ENCODE results near the gene OSTF1.

The OSTF1 gene

GRCh38 chr9:75175395-75175794, 87.1 kb downstream of the OSTF1 start:
- Histone ChIP-seq H3K36me3 (ENCODE audit: control insufficient read depth in 1 of 2, insufficient read depth in 2 of 2, low read depth in 1 of 2, low read length in 2 of 2) (peaks cover 0 to 14% of the 10 kb centered on the region in 2 experiments), H3K4me3 (ENCODE audit: insufficient read depth in 1 of 2, low read depth in 1 of 2, low read length in 2 of 2) (no peak overlapping the region), H3K4me1 (ENCODE audit: control insufficient read depth, insufficient read depth, low read depth, low read length) (no peaks in the 10 kb centered on the region), H3K4ac (ENCODE audit: low read depth in 1 of 2, low read length in 2 of 2) (peak overlapping the region in 1 of 2 experiments; percentile 49), H3K18ac (ENCODE audit: low read depth in 1 of 2, low read length in 2 of 2) (no peak overlapping the region), H2AK5ac (ENCODE audit: low read length, severe bottlenecking) (peak overlapping the region; percentile 17), H4K91ac (ENCODE audit: low read length) (no peak overlapping the region), H3K79me1 (replicated peaks; ENCODE audit: low read length, poor library complexity, severe bottlenecking) (no peaks in the 10 kb centered on the region), H3K4me2 (ENCODE audit: low read length, poor library complexity, severe bottlenecking) (no peak overlapping the region), H2AFZ (ENCODE audit: low read depth, low read length) (no peak overlapping the region), H2BK120ac (ENCODE audit: low read depth, low read length) (no peak overlapping the region), H2BK12ac (ENCODE audit: low read length in 2 of 2) (no peak overlapping the region), H3K9ac (ENCODE audit: low read length) (no peak overlapping the region), H3K14ac (ENCODE audit: low read length in 2 of 2) (no peak overlapping the region), H3K9me3 (ENCODE audit: control insufficient read depth, low read length) (no peaks in the 10 kb centered on the region), H4K8ac (ENCODE audit: low read length) (no peak overlapping the region), H3K27me3 (ENCODE audit: control insufficient read depth in 1 of 2, insufficient read depth in 1 of 2, low read length in 2 of 2) (no peaks in the 10 kb centered on the region), H2BK15ac (ENCODE audit: low read depth, poor library complexity, severe bottlenecking) (no peak overlapping the region), H3K23ac (ENCODE audit: low read length in 2 of 2) (no peak overlapping the region), H3K27ac (ENCODE audit: low read length, poor library complexity, severe bottlenecking) (no peak overlapping the region), H2BK5ac (ENCODE audit: low read depth, low read length, poor library complexity, severe bottlenecking) (no peak overlapping the region)
- 93% methylated on average over 5 of the region's 6 CpGs for WGBS
- DNase-seq: no peak

GRCh38 chr9:75176037-75176436, 87.7 kb downstream of the OSTF1 start:
- Histone ChIP-seq H3K14ac (ENCODE audit: low read length in 2 of 2) (no peak overlapping the region), H3K27ac (ENCODE audit: low read length, poor library complexity, severe bottlenecking) (peak overlapping the region; percentile 20), H3K23ac (ENCODE audit: low read length in 2 of 2) (no peak overlapping the region), H3K4me2 (ENCODE audit: low read length, poor library complexity, severe bottlenecking) (no peak overlapping the region), H3K18ac (ENCODE audit: low read depth in 1 of 2, low read length in 2 of 2) (no peak overlapping the region), H2BK5ac (ENCODE audit: low read depth, low read length, poor library complexity, severe bottlenecking) (no peak overlapping the region), H3K4me3 (ENCODE audit: insufficient read depth in 1 of 2, low read depth in 1 of 2, low read length in 2 of 2) (no peak overlapping the region), H2BK15ac (ENCODE audit: low read depth, poor library complexity, severe bottlenecking) (no peak overlapping the region), H2AK5ac (ENCODE audit: low read length, severe bottlenecking) (no peak overlapping the region), H3K79me1 (replicated peaks; ENCODE audit: low read length, poor library complexity, severe bottlenecking) (no peaks in the 10 kb centered on the region), H2AFZ (ENCODE audit: low read depth, low read length) (no peak overlapping the region), H4K91ac (ENCODE audit: low read length) (no peak overlapping the region), H3K27me3 (ENCODE audit: control insufficient read depth in 1 of 2, insufficient read depth in 1 of 2, low read length in 2 of 2) (no peaks in the 10 kb centered on the region), H3K9me3 (ENCODE audit: control insufficient read depth, low read length) (no peaks in the 10 kb centered on the region), H3K4me1 (ENCODE audit: control insufficient read depth, insufficient read depth, low read depth, low read length) (no peaks in the 10 kb centered on the region), H3K4ac (ENCODE audit: low read depth in 1 of 2, low read length in 2 of 2) (no peak overlapping the region), H2BK120ac (ENCODE audit: low read depth, low read length) (no peak overlapping the region), H3K9ac (ENCODE audit: low read length) (no peak overlapping the region), H4K8ac (ENCODE audit: low read length) (no peak overlapping the region), H2BK12ac (ENCODE audit: low read length in 2 of 2) (no peak overlapping the region), H3K36me3 (ENCODE audit: control insufficient read depth in 1 of 2, insufficient read depth in 2 of 2, low read depth in 1 of 2, low read length in 2 of 2) (peaks cover 0 to 8% of the 10 kb centered on the region in 2 experiments)
- no peak for DNase-seq

GRCh38 chr9:75181750-75182149, 93.4 kb downstream of the OSTF1 start:
- Histone ChIP-seq H3K79me1 (replicated peaks; ENCODE audit: low read length, poor library complexity, severe bottlenecking) (no peaks in the 10 kb centered on the region), H3K9me3 (ENCODE audit: control insufficient read depth, low read length) (no peaks in the 10 kb centered on the region), H2BK15ac (ENCODE audit: low read depth, poor library complexity, severe bottlenecking) (no peak overlapping the region), H3K36me3 (ENCODE audit: control insufficient read depth in 1 of 2, insufficient read depth in 2 of 2, low read depth in 1 of 2, low read length in 2 of 2) (peaks cover 0 to 4% of the 10 kb centered on the region in 2 experiments), H3K4ac (ENCODE audit: low read depth in 1 of 2, low read length in 2 of 2) (no peak overlapping the region), H3K23ac (ENCODE audit: low read length in 2 of 2) (no peak overlapping the region), H2BK120ac (ENCODE audit: low read depth, low read length) (no peak overlapping the region), H4K91ac (ENCODE audit: low read length) (no peak overlapping the region), H3K14ac (ENCODE audit: low read length in 2 of 2) (no peak overlapping the region), H3K9ac (ENCODE audit: low read length) (no peak overlapping the region), H2BK5ac (ENCODE audit: low read depth, low read length, poor library complexity, severe bottlenecking) (no peak overlapping the region), H3K4me1 (ENCODE audit: control insufficient read depth, insufficient read depth, low read depth, low read length) (peaks cover 2% of the 10 kb centered on the region), H2BK12ac (ENCODE audit: low read length in 2 of 2) (no peak overlapping the region), H3K27ac (ENCODE audit: low read length, poor library complexity, severe bottlenecking) (peak overlapping the region; percentile 17), H2AFZ (ENCODE audit: low read depth, low read length) (no peak overlapping the region), H3K4me2 (ENCODE audit: low read length, poor library complexity, severe bottlenecking) (no peak overlapping the region), H3K4me3 (ENCODE audit: insufficient read depth in 1 of 2, low read depth in 1 of 2, low read length in 2 of 2) (no peak overlapping the region), H3K27me3 (ENCODE audit: control insufficient read depth in 1 of 2, insufficient read depth in 1 of 2, low read length in 2 of 2) (no peaks in the 10 kb centered on the region), H4K8ac (ENCODE audit: low read length) (no peak overlapping the region), H2AK5ac (ENCODE audit: low read length, severe bottlenecking) (no peak overlapping the region), H3K18ac (ENCODE audit: low read depth in 1 of 2, low read length in 2 of 2) (no peak overlapping the region)
- 94% methylated on average over 1 of the region's 1 CpG for WGBS
- peak; percentile 20 for DNase-seq

- WGBS: 96% methylated on average over 9 of the region's 9 CpGs
- no peak overlapping the region for H3K23ac ChIP-seq (ENCODE audit: low read length in 2 of 2)
Observed at GRCh38 chr9:75183306-75183705, 95.0 kb downstream of the OSTF1 start.

More at GRCh38 chr9:75183306-75183705, 95.0 kb downstream of the OSTF1 start:
- Histone ChIP-seq H3K9ac (ENCODE audit: low read length) (no peak overlapping the region), H2BK120ac (ENCODE audit: low read depth, low read length) (no peak overlapping the region), H3K4ac (ENCODE audit: low read depth in 1 of 2, low read length in 2 of 2) (no peak overlapping the region), H4K8ac (ENCODE audit: low read length) (no peak overlapping the region), H3K36me3 (ENCODE audit: control insufficient read depth in 1 of 2, insufficient read depth in 2 of 2, low read depth in 1 of 2, low read length in 2 of 2) (peaks cover 0 to 4% of the 10 kb centered on the region in 2 experiments), H3K4me1 (ENCODE audit: control insufficient read depth, insufficient read depth, low read depth, low read length) (peaks cover 2% of the 10 kb centered on the region), H2AFZ (ENCODE audit: low read depth, low read length) (no peak overlapping the region), H3K27ac (ENCODE audit: low read length, poor library complexity, severe bottlenecking) (no peak overlapping the region), H3K4me3 (ENCODE audit: insufficient read depth in 1 of 2, low read depth in 1 of 2, low read length in 2 of 2) (no peak overlapping the region), H2BK5ac (ENCODE audit: low read depth, low read length, poor library complexity, severe bottlenecking) (no peak overlapping the region), H2BK12ac (ENCODE audit: low read length in 2 of 2) (no peak overlapping the region), H3K4me2 (ENCODE audit: low read length, poor library complexity, severe bottlenecking) (no peak overlapping the region), H3K18ac (ENCODE audit: low read depth in 1 of 2, low read length in 2 of 2) (no peak overlapping the region), H3K79me1 (replicated peaks; ENCODE audit: low read length, poor library complexity, severe bottlenecking) (no peaks in the 10 kb centered on the region), H4K91ac (ENCODE audit: low read length) (no peak overlapping the region), H3K14ac (ENCODE audit: low read length in 2 of 2) (no peak overlapping the region), H2BK15ac (ENCODE audit: low read depth, poor library complexity, severe bottlenecking) (no peak overlapping the region), H2AK5ac (ENCODE audit: low read length, severe bottlenecking) (no peak overlapping the region), H3K27me3 (ENCODE audit: control insufficient read depth in 1 of 2, insufficient read depth in 1 of 2, low read length in 2 of 2) (no peaks in the 10 kb centered on the region), H3K9me3 (ENCODE audit: control insufficient read depth, low read length) (no peaks in the 10 kb centered on the region)
- DNase-seq: no peak

Data from mesenchymal stem cell (in vitro differentiated cells and primary cell).